Gastrocnemius medialis (tissue), 4 donors: ENCODE measurements around the gene HK2.

Source experiments
- CTCF ChIP-seq, 5 experiments: fragments of 450-650 bp in 3 of 5; fragments of 200-600 bp in 2 of 5; sonication (generic) in 2 of 5; IDR thresholded peaks in 4 of 5; conservative IDR thresholded peaks in 1 of 5; 1 replicate in 4 of 5; 2 replicates in 1 of 5; pipeline ENCODE4 v1.5.1; 2016 to 2019; ENCODE audit warnings: antibody characterized with exemption in 5 of 5, mild to moderate bottlenecking in 3 of 5, moderate library complexity in 3 of 5
- POLR2A ChIP-seq, 2 donors: fragments of 450-650 bp; IDR thresholded peaks; one replicate each; pipeline ENCODE4 v1.6.1; 2017; ENCODE audit warnings: antibody characterized with exemption in 2 of 2, mild to moderate bottlenecking in 2 of 2, moderate library complexity in 2 of 2

GRCh38 chr2:74880054-74880728 is 46.3 kb downstream of the HK2 start:
- no peak for TF ChIP-seq CTCF (IDR thresholded peaks at IDR 0.05 in 4 of 5, conservative IDR thresholded peaks at IDR 0.05 in 1 of 5)
- no peak for TF ChIP-seq POLR2A (IDR thresholded peaks at IDR 0.05)
